HG02973 (cell line): ENCODE measurements around the gene OR5H14.
"Not testable (repeated sequence)": the region's sequence is repeated elsewhere in the genome, so short reads cannot be mapped to it uniquely, and the experiment has no call there.

Experiments used
- ATAC-seq: cut with Tn5 transposase; IDR thresholded peaks from one replicate; pipeline ENCODE4 v1.9.1; 2021; ENCODE audit warnings: moderate library complexity; ENCODE audit not compliant: unreplicated experiment

Gene OR5H14

GRCh38 chr3:98147179-98147578 lies at the start of gene OR5H14:
Gene OR5H14, plus strand, starts transcription at chr3:98147479. Its CDS starts 1,907 bp downstream, at chr3:98149386.
- ATAC-seq, result no peak

- no peak for ATAC-seq
Observed at GRCh38 chr3:98099848-98100247, 47.4 kb upstream of the OR5H14 start.

- no peak for ATAC-seq
Observed at GRCh38 chr3:98108162-98108561, 39.1 kb upstream of the OR5H14 start.

GRCh38 chr3:98109807-98110549 lies 37.3 kb upstream of the OR5H14 start:
- no peak for ATAC-seq

- ATAC-seq, result no peak
Observed at GRCh38 chr3:98110550-98110908, 36.8 kb upstream of the OR5H14 start.

- ATAC-seq, result no peak
Observed at GRCh38 chr3:98114264-98114663, 33.0 kb upstream of the OR5H14 start.

- ATAC-seq, result no peak
Observed at GRCh38 chr3:98115717-98116116, 31.6 kb upstream of the OR5H14 start.

GRCh38 chr3:98130421-98130820 lies 16.9 kb upstream of the OR5H14 start, which contains the start of gene OR5H1:
Gene OR5H1, plus strand, starts transcription at chr3:98130721. Its CDS starts 1,977 bp downstream, at chr3:98132698.
- no peak for ATAC-seq

- no peak for ATAC-seq
Observed at GRCh38 chr3:98136631-98137030, 10.6 kb upstream of the OR5H14 start.

GRCh38 chr3:98137826-98138557 lies 9.3 kb upstream of the OR5H14 start:
- ATAC-seq, result not testable (repeated sequence)

- ATAC-seq, result no peak
Observed at GRCh38 chr3:98140531-98140930, 6.7 kb upstream of the OR5H14 start.

- ATAC-seq, result no peak
Observed at GRCh38 chr3:98148751-98149150, 1.5 kb downstream of the OR5H14 start.

- ATAC-seq, result not testable (repeated sequence)
Observed at GRCh38 chr3:98149456-98149855, 2.2 kb downstream of the OR5H14 start.

- ATAC-seq, result no peak
Observed at GRCh38 chr3:98151241-98151640, 4.0 kb downstream of the OR5H14 start.

GRCh38 chr3:98166396-98166795 lies 19.1 kb downstream of the OR5H14 start, which contains the start of gene OR5H15:
Gene OR5H15, plus strand, starts transcription at chr3:98166696. Its CDS starts 2,004 bp downstream, at chr3:98168700.
- ATAC-seq, result no peak

- no peak for ATAC-seq
Observed at GRCh38 chr3:98171071-98171470, 23.8 kb downstream of the OR5H14 start.

- ATAC-seq, result no peak
Observed at GRCh38 chr3:98172621-98173020, 25.3 kb downstream of the OR5H14 start.

GRCh38 chr3:98180319-98180890 lies 33.1 kb downstream of the OR5H14 start:
- ATAC-seq, result no peak

GRCh38 chr3:98182196-98182595 lies 34.9 kb downstream of the OR5H14 start:
- ATAC-seq, result no peak

GRCh38 chr3:98185180-98185579 lies 37.9 kb downstream of the OR5H14 start:
- no peak for ATAC-seq

- ATAC-seq, result no peak
Observed at GRCh38 chr3:98188545-98188944, 41.3 kb downstream of the OR5H14 start.

GRCh38 chr3:98190911-98191310 lies 43.6 kb downstream of the OR5H14 start:
- ATAC-seq, result not testable (repeated sequence)
